Ectodermal cell (in vitro differentiated cells): ENCODE measurements around the gene CLCA4.

Experiments
- H3K27ac ChIP-seq: 2 replicates; pipeline ENCODE4 v1.7.0; 2013; ENCODE audit warnings: mild to moderate bottlenecking, low read depth, low read length; ENCODE audit not compliant: insufficient read depth, poor library complexity, severe bottlenecking
- H3K27me3 ChIP-seq: 2 replicates; pipeline ENCODE4 v1.7.0; 2013; ENCODE audit warnings: mild to moderate bottlenecking, low read length; ENCODE audit not compliant: insufficient read depth, control insufficient read depth, poor library complexity, severe bottlenecking
- H3K36me3 ChIP-seq: one replicate; pipeline ENCODE4 v1.7.0; 2013; ENCODE audit warnings: low read length; ENCODE audit not compliant: control insufficient read depth, insufficient read depth
- H3K4me1 ChIP-seq: one replicate; pipeline ENCODE4 v1.7.0; 2013; ENCODE audit warnings: low read length; ENCODE audit not compliant: control insufficient read depth, insufficient read depth
- H3K4me3 ChIP-seq: 2 replicates; pipeline ENCODE4 v1.7.0; 2013; ENCODE audit warnings: low read depth, low read length, control low read depth; ENCODE audit not compliant: insufficient read depth
- H3K9me3 ChIP-seq: 2 replicates; pipeline ENCODE4 v1.7.0; 2013; ENCODE audit warnings: mild to moderate bottlenecking, low read length, moderate library complexity; ENCODE audit not compliant: control insufficient read depth
- WGBS, 2 experiments: methylation state at CpG; one replicate each; pipeline ENCODE4 v1.1.7; 2013; ENCODE audit warnings: missing lambda C conversion rate in 2 of 2; 5-methylcytosine and 5-hydroxymethylcytosine counted together

The CLCA4 gene

GRCh38 chr1:86563849-86564248, 17.0 kb downstream of the CLCA4 start:
- H3K27ac ChIP-seq = no peak overlapping the region
- no peaks in the 10 kb centered on the region for H3K4me1 ChIP-seq
- H3K27me3 ChIP-seq = no peaks in the 10 kb centered on the region
- no peak overlapping the region for H3K4me3 ChIP-seq
- WGBS, 2 experiments = no CpG with 5 or more reads among the region's 1 CpG
- H3K9me3 ChIP-seq = no peaks in the 10 kb centered on the region
- H3K36me3 ChIP-seq = no peaks in the 10 kb centered on the region

GRCh38 chr1:86567341-86567740, 20.5 kb downstream of the CLCA4 start:
- no peaks in the 10 kb centered on the region for H3K9me3 ChIP-seq
- H3K27ac ChIP-seq = no peak overlapping the region
- H3K4me1 ChIP-seq = no peaks in the 10 kb centered on the region
- 87 to 100% methylated on average over 2 to 3 of the region's 3 CpGs for WGBS, 2 experiments
- no peaks in the 10 kb centered on the region for H3K27me3 ChIP-seq
- H3K36me3 ChIP-seq = no peaks in the 10 kb centered on the region
- H3K4me3 ChIP-seq = no peak overlapping the region

- WGBS, 2 experiments = 93 to 96% methylated on average over 3 of the region's 3 CpGs
- Histone ChIP-seq H3K36me3 (no peaks in the 10 kb centered on the region), H3K4me1 (no peaks in the 10 kb centered on the region), H3K27ac (no peak overlapping the region), H3K27me3 (no peaks in the 10 kb centered on the region), H3K9me3 (no peaks in the 10 kb centered on the region), H3K4me3 (no peak overlapping the region)
Observed at GRCh38 chr1:86567878-86568277, 21.0 kb downstream of the CLCA4 start.

GRCh38 chr1:86573763-86574484, 27.0 kb downstream of the CLCA4 start:
- Histone ChIP-seq H3K36me3 (no peaks in the 10 kb centered on the region), H3K27me3 (no peaks in the 10 kb centered on the region), H3K9me3 (no peaks in the 10 kb centered on the region), H3K4me1 (no peaks in the 10 kb centered on the region), H3K27ac (no peak overlapping the region), H3K4me3 (no peak overlapping the region)
- 87 to 95% methylated on average over 1 of the region's 2 CpGs for WGBS, 2 experiments

GRCh38 chr1:86581231-86581630, 34.4 kb downstream of the CLCA4 start:
- 100% methylated on average over 1 of the region's 1 CpG for WGBS, 2 experiments
- Histone ChIP-seq H3K9me3 (no peaks in the 10 kb centered on the region), H3K27me3 (no peaks in the 10 kb centered on the region), H3K4me1 (no peaks in the 10 kb centered on the region), H3K27ac (no peak overlapping the region), H3K4me3 (no peak overlapping the region), H3K36me3 (no peaks in the 10 kb centered on the region)

GRCh38 chr1:86582161-86582560, 35.3 kb downstream of the CLCA4 start:
- H3K27ac ChIP-seq = no peak overlapping the region
- no peak overlapping the region for H3K4me3 ChIP-seq
- no peaks in the 10 kb centered on the region for H3K9me3 ChIP-seq
- H3K36me3 ChIP-seq = no peaks in the 10 kb centered on the region
- no peaks in the 10 kb centered on the region for H3K27me3 ChIP-seq
- H3K4me1 ChIP-seq = no peaks in the 10 kb centered on the region
- 89 to 100% methylated on average over 1 of the region's 1 CpG for WGBS, 2 experiments

- H3K9me3 ChIP-seq = no peaks in the 10 kb centered on the region
- 100% methylated on average over 1 of the region's 1 CpG for WGBS, 2 experiments
- H3K4me1 ChIP-seq = no peaks in the 10 kb centered on the region
- no peak overlapping the region for H3K27ac ChIP-seq
- H3K36me3 ChIP-seq = no peaks in the 10 kb centered on the region
- no peaks in the 10 kb centered on the region for H3K27me3 ChIP-seq
- H3K4me3 ChIP-seq = no peak overlapping the region
Observed at GRCh38 chr1:86583032-86583431, 36.2 kb downstream of the CLCA4 start.

GRCh38 chr1:86583593-86583992, 36.7 kb downstream of the CLCA4 start:
- no peaks in the 10 kb centered on the region for H3K27me3 ChIP-seq
- no peaks in the 10 kb centered on the region for H3K9me3 ChIP-seq
- H3K27ac ChIP-seq = no peak overlapping the region
- H3K4me1 ChIP-seq = no peaks in the 10 kb centered on the region
- H3K4me3 ChIP-seq = no peak overlapping the region
- no peaks in the 10 kb centered on the region for H3K36me3 ChIP-seq
- WGBS, 2 experiments = 94 to 96% methylated on average over 3 of the region's 3 CpGs

GRCh38 chr1:86594284-86594770, 47.4 kb downstream of the CLCA4 start:
- Histone ChIP-seq H3K9me3 (no peaks in the 10 kb centered on the region), H3K4me3 (no peak overlapping the region), H3K4me1 (no peaks in the 10 kb centered on the region), H3K27ac (no peak overlapping the region), H3K36me3 (no peaks in the 10 kb centered on the region), H3K27me3 (no peaks in the 10 kb centered on the region)

GRCh38 chr1:86596224-86596623, 49.3 kb downstream of the CLCA4 start:
- H3K4me3 ChIP-seq = no peak overlapping the region
- H3K27ac ChIP-seq = no peak overlapping the region
- WGBS, 2 experiments = 91 to 100% methylated on average over 2 of the region's 2 CpGs
- no peaks in the 10 kb centered on the region for H3K4me1 ChIP-seq
- H3K36me3 ChIP-seq = no peaks in the 10 kb centered on the region
- H3K9me3 ChIP-seq = no peaks in the 10 kb centered on the region
- no peaks in the 10 kb centered on the region for H3K27me3 ChIP-seq
